Hematopoietic multipotent progenitor cell treated with erythropoietin and hydrocortisone succinate and interleukin-3 and kit ligand, for 17 days (in vitro differentiated cells): Measurements from ENCODE around the gene PNPLA3.

Experiments used
- DNase-seq: peaks from one replicate; pipeline ENCODE4 v3.0.0-alpha.2; 2015; ENCODE audit warnings: low spot score

Gene PNPLA3

DNA sequence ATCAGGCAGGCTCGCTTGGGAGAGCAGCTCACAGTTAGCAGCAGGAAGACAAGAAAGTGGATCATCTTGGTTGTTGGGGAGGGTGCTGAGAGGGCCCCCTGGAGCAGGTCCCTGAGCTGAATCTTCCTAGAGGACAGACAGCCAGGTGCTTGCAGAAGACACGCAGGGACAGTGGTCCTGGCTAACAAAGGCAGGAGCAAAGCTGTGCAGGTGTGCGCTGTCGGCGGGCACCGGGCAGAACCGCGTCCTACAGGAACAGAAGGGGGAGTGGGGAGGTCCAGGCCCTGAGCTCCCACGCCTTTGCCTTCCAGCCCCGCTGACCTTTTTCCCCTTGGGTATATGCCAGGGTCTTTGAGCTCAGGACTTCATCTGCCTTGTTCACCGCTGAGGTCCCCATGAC, 70.4 kb downstream of the PNPLA3 start:
- no peak for DNase-seq

- DNase-seq, result no peak
Observed at GRCh38 chr22:43994416-43994815, 70.8 kb downstream of the PNPLA3 start.

- DNase-seq, result no peak
Observed at GRCh38 chr22:43995057-43995685, 71.6 kb downstream of the PNPLA3 start.

GRCh38 chr22:43995798-43996169, 72.2 kb downstream of the PNPLA3 start:
- no peak for DNase-seq

GRCh38 chr22:43996170-43996980, 72.8 kb downstream of the PNPLA3 start:
- no peak for DNase-seq

DNA sequence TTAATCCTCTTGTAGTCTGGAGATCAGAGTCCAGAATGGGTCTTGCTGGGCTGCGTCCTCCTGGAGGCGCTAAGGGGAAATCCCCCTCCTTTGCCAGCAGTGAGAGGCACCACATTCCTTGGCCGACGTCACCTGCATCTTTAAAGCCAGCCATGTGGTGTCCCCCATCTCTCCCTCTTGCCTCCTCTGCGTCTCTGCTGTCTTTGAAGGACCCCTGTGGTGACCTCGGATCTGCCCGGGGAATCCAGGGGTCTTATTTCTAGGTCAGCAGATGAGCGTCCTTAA, 73.3 kb downstream of the PNPLA3 start:
- DNase-seq, result no peak
